HEK293 (cell line): ENCODE data around the gene TRAK1.

ENCODE experiments used
- ZNF600 ChIP-seq: fragments of 450-650 bp; formaldehyde crosslinking; IDR thresholded peaks from 2 replicates; pipeline ENCODE4 v1.5.1; 2016; ENCODE audit warnings: missing biosample characterization, missing genetic modification characterization
- TF ChIP-seq, protein P1 (sequence below): fragments of 450-650 bp; formaldehyde crosslinking; IDR thresholded peaks from 2 replicates; pipeline ENCODE4 v1.5.1; 2016; ENCODE audit warnings: missing biosample characterization, missing genetic modification characterization

- TF ChIP-seq, protein P1, sequence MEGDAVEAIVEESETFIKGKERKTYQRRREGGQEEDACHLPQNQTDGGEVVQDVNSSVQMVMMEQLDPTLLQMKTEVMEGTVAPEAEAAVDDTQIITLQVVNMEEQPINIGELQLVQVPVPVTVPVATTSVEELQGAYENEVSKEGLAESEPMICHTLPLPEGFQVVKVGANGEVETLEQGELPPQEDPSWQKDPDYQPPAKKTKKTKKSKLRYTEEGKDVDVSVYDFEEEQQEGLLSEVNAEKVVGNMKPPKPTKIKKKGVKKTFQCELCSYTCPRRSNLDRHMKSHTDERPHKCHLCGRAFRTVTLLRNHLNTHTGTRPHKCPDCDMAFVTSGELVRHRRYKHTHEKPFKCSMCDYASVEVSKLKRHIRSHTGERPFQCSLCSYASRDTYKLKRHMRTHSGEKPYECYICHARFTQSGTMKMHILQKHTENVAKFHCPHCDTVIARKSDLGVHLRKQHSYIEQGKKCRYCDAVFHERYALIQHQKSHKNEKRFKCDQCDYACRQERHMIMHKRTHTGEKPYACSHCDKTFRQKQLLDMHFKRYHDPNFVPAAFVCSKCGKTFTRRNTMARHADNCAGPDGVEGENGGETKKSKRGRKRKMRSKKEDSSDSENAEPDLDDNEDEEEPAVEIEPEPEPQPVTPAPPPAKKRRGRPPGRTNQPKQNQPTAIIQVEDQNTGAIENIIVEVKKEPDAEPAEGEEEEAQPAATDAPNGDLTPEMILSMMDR: no peak
- no peak for TF ChIP-seq ZNF600
These were observed 156.4 kb downstream of the TRAK1 start for GRCh38 chr3:42247576-42248027.
